DOHH2 (cell line): ENCODE measurements around the gene ZNF668.

Experiments used
- H3F3A ChIP-seq: fragments of 200-600 bp; sonication (generic), shearing (Covaris generic); 2 replicates; pipeline ENCODE4 v1.6.0; 2016; ENCODE audit warnings: antibody characterized with exemption, mild to moderate bottlenecking; ENCODE audit not compliant: control insufficient read depth, insufficient read depth
- H3K27ac ChIP-seq: fragments of 200-600 bp; sonication (generic); 2 replicates; pipeline ENCODE4 v1.5.1; 2014; ENCODE audit warnings: low read depth, mild to moderate bottlenecking, low read length, moderate library complexity
- H3K27me3 ChIP-seq: fragments of 200-600 bp; sonication (generic); 2 replicates; pipeline ENCODE4 v1.6.1; 2014; ENCODE audit warnings: mild to moderate bottlenecking, low read length, mixed read lengths; ENCODE audit not compliant: control insufficient read depth
- H3K36me3 ChIP-seq: fragments of 200-600 bp; sonication (generic); 2 replicates; pipeline ENCODE4 v1.6.1; 2014; ENCODE audit warnings: mild to moderate bottlenecking, low read length, moderate library complexity, mixed read lengths; ENCODE audit not compliant: control insufficient read depth
- H3K4me1 ChIP-seq: fragments of 200-600 bp; sonication (generic); 2 replicates; pipeline ENCODE4 v1.6.1; 2014; ENCODE audit warnings: mild to moderate bottlenecking, low read length, mixed read lengths; ENCODE audit not compliant: control insufficient read depth
- H3K4me2 ChIP-seq: fragments of 200-600 bp; sonication (generic); 2 replicates; pipeline ENCODE4 v1.6.0; 2014; ENCODE audit warnings: mild to moderate bottlenecking, low read length, moderate library complexity
- H3K4me3 ChIP-seq: fragments of 200-600 bp; sonication (generic); 2 replicates; pipeline ENCODE4 v1.5.1; 2014; ENCODE audit warnings: mild to moderate bottlenecking, low read length, mixed read lengths
- H3K79me2 ChIP-seq: fragments of 200-600 bp; sonication (generic); 2 replicates; pipeline ENCODE4 v1.6.1; 2014; ENCODE audit warnings: mild to moderate bottlenecking, low read length, mixed read lengths; ENCODE audit not compliant: control insufficient read depth
- H3K9me2 ChIP-seq: fragments of 200-600 bp; sonication (generic); replicated peaks from 2 replicates; pipeline ENCODE4 v1.6.1; 2014; ENCODE audit warnings: mild to moderate bottlenecking, low read length, mixed read lengths; ENCODE audit not compliant: control insufficient read depth
- H3K9me3 ChIP-seq: fragments of 200-600 bp; sonication (generic); 2 replicates; pipeline ENCODE4 v1.6.1; 2014; ENCODE audit warnings: antibody characterized with exemption, low read length, mixed read lengths; ENCODE audit not compliant: control insufficient read depth, insufficient read depth
- H4K20me1 ChIP-seq: fragments of 200-600 bp; sonication (generic); 2 replicates; pipeline ENCODE4 v1.6.0; 2014; ENCODE audit warnings: low read depth, mild to moderate bottlenecking, antibody characterized with exemption, low read length, moderate library complexity; ENCODE audit not compliant: control insufficient read depth, insufficient read depth
- EZH2phosphoT487 ChIP-seq: fragments of 200-600 bp; sonication (generic); IDR thresholded peaks from 2 replicates; pipeline ENCODE4 v1.6.1; 2017; ENCODE audit warnings: borderline replicate concordance, mild to moderate bottlenecking, antibody characterized with exemption, low read length, moderate library complexity, mixed read lengths
- TF ChIP-seq, protein P1 (sequence below): fragments of 200-600 bp; sonication (generic); IDR thresholded peaks from one replicate; pipeline ENCODE4 v1.5.1; 2014; ENCODE audit warnings: antibody characterized with exemption, mild to moderate bottlenecking, low read depth, low read length; ENCODE audit not compliant: poor library complexity, severe bottlenecking

The ZNF668 gene

DNA sequence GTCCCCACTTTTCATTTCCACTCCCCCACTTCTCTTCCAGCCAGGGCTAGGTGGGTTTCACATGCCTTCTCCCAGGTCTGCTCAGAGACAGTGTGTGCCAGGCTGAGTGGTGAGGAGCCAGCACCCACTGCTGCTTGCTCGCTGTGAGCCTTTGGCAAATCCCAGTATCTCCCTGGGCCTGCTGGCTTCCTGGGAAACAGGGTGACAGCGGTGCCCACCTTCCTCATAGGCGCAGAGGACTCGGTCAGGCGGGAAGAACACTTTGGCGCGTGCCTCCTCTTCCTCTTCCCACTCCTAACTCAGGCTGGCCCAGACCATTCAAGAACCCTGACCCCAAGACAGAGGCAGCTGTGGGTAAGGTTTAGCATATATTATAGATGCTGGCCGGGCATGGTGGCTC lies 15.2 kb upstream of the ZNF668 start:
- TF ChIP-seq, protein P1, sequence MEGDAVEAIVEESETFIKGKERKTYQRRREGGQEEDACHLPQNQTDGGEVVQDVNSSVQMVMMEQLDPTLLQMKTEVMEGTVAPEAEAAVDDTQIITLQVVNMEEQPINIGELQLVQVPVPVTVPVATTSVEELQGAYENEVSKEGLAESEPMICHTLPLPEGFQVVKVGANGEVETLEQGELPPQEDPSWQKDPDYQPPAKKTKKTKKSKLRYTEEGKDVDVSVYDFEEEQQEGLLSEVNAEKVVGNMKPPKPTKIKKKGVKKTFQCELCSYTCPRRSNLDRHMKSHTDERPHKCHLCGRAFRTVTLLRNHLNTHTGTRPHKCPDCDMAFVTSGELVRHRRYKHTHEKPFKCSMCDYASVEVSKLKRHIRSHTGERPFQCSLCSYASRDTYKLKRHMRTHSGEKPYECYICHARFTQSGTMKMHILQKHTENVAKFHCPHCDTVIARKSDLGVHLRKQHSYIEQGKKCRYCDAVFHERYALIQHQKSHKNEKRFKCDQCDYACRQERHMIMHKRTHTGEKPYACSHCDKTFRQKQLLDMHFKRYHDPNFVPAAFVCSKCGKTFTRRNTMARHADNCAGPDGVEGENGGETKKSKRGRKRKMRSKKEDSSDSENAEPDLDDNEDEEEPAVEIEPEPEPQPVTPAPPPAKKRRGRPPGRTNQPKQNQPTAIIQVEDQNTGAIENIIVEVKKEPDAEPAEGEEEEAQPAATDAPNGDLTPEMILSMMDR, result no peak
- no peak for TF ChIP-seq EZH2phosphoT487
- H3K4me3 ChIP-seq, result no peak overlapping the region
- H3K9me3 ChIP-seq, result no peaks in the 10 kb centered on the region
- no peaks in the 10 kb centered on the region for H3K27me3 ChIP-seq
- no peaks in the 10 kb centered on the region for H3F3A ChIP-seq
- no peaks in the 10 kb centered on the region for H3K9me2 ChIP-seq
- H3K4me2 ChIP-seq, result no peak overlapping the region
- H4K20me1 ChIP-seq, result no peaks in the 10 kb centered on the region
- peaks cover 32% of the 10 kb centered on the region for H3K36me3 ChIP-seq
- peaks cover 10% of the 10 kb centered on the region for H3K4me1 ChIP-seq
- peaks cover 24% of the 10 kb centered on the region for H3K79me2 ChIP-seq
- no peak overlapping the region for H3K27ac ChIP-seq

DNA sequence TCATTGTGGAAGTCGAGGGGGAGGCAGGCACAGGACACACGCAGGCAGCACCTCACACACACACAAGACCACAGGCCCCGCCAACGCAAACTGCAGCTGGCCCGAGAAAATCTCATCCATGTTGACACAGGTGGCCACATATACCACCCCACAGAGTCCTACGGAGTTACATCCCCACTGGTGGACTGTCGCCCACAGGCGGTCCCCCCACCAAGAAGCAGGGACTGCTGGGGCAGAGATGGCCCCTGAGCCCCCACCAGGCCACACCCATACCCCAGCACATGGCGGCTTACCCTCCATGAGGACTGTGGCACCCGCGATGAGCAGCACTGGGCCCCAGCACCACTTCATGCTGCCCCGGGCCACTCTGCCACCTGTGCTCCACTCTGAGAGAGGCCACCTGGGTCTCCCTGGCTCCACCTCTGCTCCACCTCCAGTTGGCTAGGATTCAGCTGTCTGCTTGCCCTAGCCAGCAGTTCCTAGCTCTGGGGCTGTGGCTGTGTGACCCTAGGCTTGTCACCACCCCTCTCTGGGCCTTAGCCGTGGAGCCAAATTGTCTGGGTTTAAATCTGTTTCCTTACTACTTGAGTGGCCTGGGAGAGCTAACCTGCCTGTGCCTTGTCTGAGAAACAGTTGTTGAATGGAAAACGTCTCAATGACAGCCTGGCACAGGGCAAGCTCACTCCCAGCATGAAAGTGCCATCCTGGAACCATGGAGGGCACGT lies 14.6 kb upstream of the ZNF668 start, which contains the start of gene PRSS53:
Gene PRSS53 (minus strand): TSS at position 485 of the 725 bp plus-strand sequence. CDS start 134 bp downstream, at position 351.
- Histone ChIP-seq H3K27ac (no peak within 1 kb of the TSS), H4K20me1 (no peaks in the 10 kb centered on the region)

DNA sequence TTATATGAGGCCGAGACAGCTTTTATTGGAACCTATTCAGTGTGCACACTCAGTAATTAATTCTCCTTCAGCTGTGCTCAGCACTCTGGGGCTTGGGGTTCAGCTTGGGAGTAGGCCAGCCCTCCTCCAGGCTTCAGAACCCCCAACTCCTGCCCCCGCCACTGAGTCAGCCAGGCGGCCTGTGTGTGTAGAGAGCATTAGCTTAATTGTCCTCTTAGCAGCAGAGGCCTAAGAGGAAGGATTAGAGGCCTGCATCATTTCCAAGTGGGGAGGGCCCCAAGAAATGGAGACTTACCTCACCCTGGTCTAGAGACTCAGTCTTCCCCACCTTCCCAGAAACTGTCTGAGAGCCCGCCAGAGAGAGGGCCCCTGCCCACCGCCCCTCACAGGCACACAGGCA lies 13.9 kb upstream of the ZNF668 start:
- no peak overlapping the region for H3K4me2 ChIP-seq
- H3K4me1 ChIP-seq, result peaks cover 4% of the 10 kb centered on the region
- no peak for TF ChIP-seq EZH2phosphoT487
- TF ChIP-seq, protein P1, result no peak
- H3K27me3 ChIP-seq, result no peaks in the 10 kb centered on the region
- H3K36me3 ChIP-seq, result peaks cover 41% of the 10 kb centered on the region
- H3K27ac ChIP-seq, result no peak overlapping the region
- H3F3A ChIP-seq, result no peaks in the 10 kb centered on the region
- H3K4me3 ChIP-seq, result no peak overlapping the region
- H3K9me3 ChIP-seq, result no peaks in the 10 kb centered on the region
- H4K20me1 ChIP-seq, result no peaks in the 10 kb centered on the region
- no peaks in the 10 kb centered on the region for H3K9me2 ChIP-seq
- peaks cover 13% of the 10 kb centered on the region for H3K79me2 ChIP-seq

More for the DNA sequence above, 14.6 kb upstream of the ZNF668 start, which contains the start of gene PRSS53:
- Histone ChIP-seq H3K27me3 (no peaks in the 10 kb centered on the region), H3K79me2 (peaks cover 19% of the 10 kb centered on the region), H3K36me3 (peaks cover 37% of the 10 kb centered on the region), H3K9me3 (no peaks in the 10 kb centered on the region), H3K4me1 (peaks cover 10% of the 10 kb centered on the region), H3K9me2 (no peaks in the 10 kb centered on the region), H3K4me3 (no peak within 1 kb of the TSS), H3K4me2 (no peak within 1 kb of the TSS), H3F3A (no peaks in the 10 kb centered on the region)
- TF ChIP-seq, protein P1, result no peak
- TF ChIP-seq EZH2phosphoT487, result no peak
